GM06990 (cell line): Measurements from ENCODE around the gene SYPL2.
"Not testable (repeated sequence)": the region's sequence is repeated elsewhere in the genome, so short reads cannot be mapped to it uniquely, and the experiment has no call there.

Experiments
- DNase-seq: peaks from one replicate; pipeline ENCODE4 v3.0.0-alpha.2; 2011; ENCODE audit not compliant: insufficient read length; ENCODE audit errors: extremely low read depth
- H3K27me3 ChIP-seq: replicated peaks from 2 replicates; pipeline ENCODE4 v1.6.0; 2011; ENCODE audit warnings: low read length; ENCODE audit not compliant: control insufficient read depth, insufficient read depth
- H3K36me3 ChIP-seq: 2 replicates; pipeline ENCODE4 v1.5.1; 2011; ENCODE audit warnings: low read length; ENCODE audit not compliant: control insufficient read depth, insufficient read depth
- H3K4me3 ChIP-seq: replicated peaks from 2 replicates; pipeline ENCODE4 v1.5.1; 2011; ENCODE audit warnings: low read depth, mild to moderate bottlenecking, control low read depth, low read length
- CTCF ChIP-seq: IDR thresholded peaks from 2 replicates; pipeline ENCODE4 v1.5.1; 2011; ENCODE audit warnings: low read length, control low read depth, mild to moderate bottlenecking, inconsistent platforms; ENCODE audit not compliant: insufficient read depth, poor library complexity, severe bottlenecking

Gene SYPL2

GRCh38 chr1:109444346-109444745 lies 22.0 kb upstream of the SYPL2 start:
- H3K27me3 ChIP-seq, result no peaks in the 10 kb centered on the region; the same call in 1 of the 2 replicates
- TF ChIP-seq CTCF, result no peak
- H3K4me3 ChIP-seq, result no peak overlapping the region
- no peaks in the 10 kb centered on the region for H3K36me3 ChIP-seq
- no peak for DNase-seq

GRCh38 chr1:109445949-109446695 lies 20.2 kb upstream of the SYPL2 start:
- not testable (repeated sequence) for DNase-seq, H3K36me3 ChIP-seq, H3K27me3 ChIP-seq, H3K4me3 ChIP-seq

- Histone ChIP-seq H3K36me3 (no peaks in the 10 kb centered on the region), H3K27me3 (no peaks in the 10 kb centered on the region; the same call in 1 of the 2 replicates), H3K4me3 (no peak overlapping the region)
- no peak for TF ChIP-seq CTCF
- no peak for DNase-seq
Measured at GRCh38 chr1:109447524-109447923, 18.8 kb upstream of the SYPL2 start.

GRCh38 chr1:109454497-109455133 lies 11.7 kb upstream of the SYPL2 start:
- Histone ChIP-seq H3K4me3 (no peak overlapping the region), H3K27me3 (no peaks in the 10 kb centered on the region), H3K36me3 (no peaks in the 10 kb centered on the region)
- no peak for TF ChIP-seq CTCF
- no peak for DNase-seq

- no peak for TF ChIP-seq CTCF
- Histone ChIP-seq H3K27me3 (no peaks in the 10 kb centered on the region), H3K4me3 (no peak overlapping the region), H3K36me3 (no peaks in the 10 kb centered on the region)
- no peak for DNase-seq
Measured at GRCh38 chr1:109457819-109458218, 8.5 kb upstream of the SYPL2 start.

GRCh38 chr1:109466125-109466451 lies 258 bp upstream of the SYPL2 start:
- DNase-seq, result no peak
- no peak for TF ChIP-seq CTCF
- Histone ChIP-seq H3K27me3 (no peaks in the 10 kb centered on the region; the same call in none of the 2 replicates), H3K4me3 (no peak overlapping the region), H3K36me3 (no peaks in the 10 kb centered on the region)
